Adrenal gland (tissue), 12 donors: ENCODE data around the gene KLF4. TPM values are rescaled to one million over a fixed set of nuclear protein-coding genes. Genes with fewer than 3 reads are reported as not detected.

Source experiments
- DNase-seq, 7 donors: peaks; one replicate each; pipeline ENCODE4 v3.0.0-alpha.2; 2019 to 2020
- H3K27ac ChIP-seq, 5 donors: fragments of 200-600 bp; sonication (generic) in 4 of 5; 1 replicate in 3 of 5; 2 replicates in 2 of 5; pipeline versions ENCODE4 v1.5.1 to v1.8.0; 2016 to 2020; ENCODE audit warnings: mild to moderate bottlenecking in 1 of 5
- H3K27me3 ChIP-seq: fragments of 200-600 bp; 2 replicates; pipeline ENCODE4 v1.8.0; 2021
- H3K36me3 ChIP-seq, 2 donors: fragments of 200-600 bp; replicated peaks in 1 of 2; 1 replicate in 1 of 2; 2 replicates in 1 of 2; pipeline versions ENCODE4 v1.5.1 to v1.8.0; 2018 to 2022
- H3K4me1 ChIP-seq, 2 donors: fragments of 200-600 bp; replicated peaks in 1 of 2; 1 replicate in 1 of 2; 2 replicates in 1 of 2; pipeline versions ENCODE4 v1.5.1 to v1.8.0; 2018 to 2021
- H3K4me3 ChIP-seq, 4 donors: fragments of 200-600 bp; sonication (generic) in 3 of 4; one replicate each; pipeline ENCODE4 v1.5.1; 2016 to 2018
- H3K9me3 ChIP-seq, 3 donors: fragments of 200-600 bp; sonication (generic) in 1 of 3; replicated peaks in 1 of 3; 1 replicate in 2 of 3; 2 replicates in 1 of 3; pipeline versions ENCODE4 v1.5.1 to v1.8.0; 2016 to 2021
- POLR2A ChIP-seq, 2 donors: fragments of 450-650 bp; IDR thresholded peaks; one replicate each; pipeline ENCODE4 v1.6.1; 2017; ENCODE audit warnings: antibody characterized with exemption in 2 of 2, mild to moderate bottlenecking in 2 of 2, moderate library complexity in 1 of 2
- WGBS, 4 donors: extraction: QIAGEN DNeasy Blood & Tissue Kit in 2 of 4; methylation state at CpG; one replicate each; pipeline versions ENCODE4 v1.1.5 to v1.1.7; 2013 to 2017; 5-methylcytosine and 5-hydroxymethylcytosine counted together
- intact Hi-C, 2 donors: fragments of 100-400 bp; cut with DNase I; formaldehyde crosslinking; loops; one replicate each; pipeline versions ENCODE4 v1.14.1 to v1.15.0; 2022 to 2023
- polyA plus RNA-seq, 3 donors: library from polyadenylated mRNA; stranded (reverse); fragments of 200-250 nt in 2 of 3; fragments of 350-450 nt in 1 of 3; fragmentation: Illumina TruSeq in 1 of 3; extraction: RNeasy Lipid Tissue Mini Kit (QIAGEN cat#74804) in 1 of 3; gene quantifications; one replicate each; pipeline ENCODE4 v1.2.3, GENCODE V29; 2013 to 2014
- total RNA-seq, 9 donors: library from RNA; depleted of rRNA in 4 of 9; stranded (reverse); fragments of >200 nt in 4 of 9; fragments of 120-200 nt in 1 of 9; fragmentation: NEBNext Ultra II Directional in 1 of 9; extraction: Animal tissue kit (Norgen Biotek cat#: 25700) in 1 of 9; gene quantifications; one replicate each; pipeline versions ENCODE4 v1.1.0 to v1.2.4, GENCODE V29; 2013 to 2023
- TF ChIP-seq, protein P1 (sequence below), 6 experiments: fragments of 450-650 bp in 4 of 6; fragments of 200-600 bp in 2 of 6; sonication (generic) in 1 of 6; IDR thresholded peaks; 1 replicate in 5 of 6; 2 replicates in 1 of 6; pipeline versions ENCODE4 v1.5.1 to v1.8.0; 2016 to 2021; ENCODE audit warnings: antibody characterized with exemption in 6 of 6, mild to moderate bottlenecking in 2 of 6, moderate library complexity in 1 of 6
- donor health status: healthy with polysubstance abuse.
- donor health status: Bipolar disorder and iron deficiency.
- donor health status: DM: yes; HTN: yes; CAD: no.
- donor health status: DM: no; HTN: no; CAD: no.
- donor health status: DM: no; HTN: no; CAD: no.
- donor health status: DM: yes; HTN: yes; CAD: no.

The KLF4 gene
- total and polyA plus RNA-seq, 12 donors, result 3.3 to 58.3 (median 14.8) TPM

DNA sequence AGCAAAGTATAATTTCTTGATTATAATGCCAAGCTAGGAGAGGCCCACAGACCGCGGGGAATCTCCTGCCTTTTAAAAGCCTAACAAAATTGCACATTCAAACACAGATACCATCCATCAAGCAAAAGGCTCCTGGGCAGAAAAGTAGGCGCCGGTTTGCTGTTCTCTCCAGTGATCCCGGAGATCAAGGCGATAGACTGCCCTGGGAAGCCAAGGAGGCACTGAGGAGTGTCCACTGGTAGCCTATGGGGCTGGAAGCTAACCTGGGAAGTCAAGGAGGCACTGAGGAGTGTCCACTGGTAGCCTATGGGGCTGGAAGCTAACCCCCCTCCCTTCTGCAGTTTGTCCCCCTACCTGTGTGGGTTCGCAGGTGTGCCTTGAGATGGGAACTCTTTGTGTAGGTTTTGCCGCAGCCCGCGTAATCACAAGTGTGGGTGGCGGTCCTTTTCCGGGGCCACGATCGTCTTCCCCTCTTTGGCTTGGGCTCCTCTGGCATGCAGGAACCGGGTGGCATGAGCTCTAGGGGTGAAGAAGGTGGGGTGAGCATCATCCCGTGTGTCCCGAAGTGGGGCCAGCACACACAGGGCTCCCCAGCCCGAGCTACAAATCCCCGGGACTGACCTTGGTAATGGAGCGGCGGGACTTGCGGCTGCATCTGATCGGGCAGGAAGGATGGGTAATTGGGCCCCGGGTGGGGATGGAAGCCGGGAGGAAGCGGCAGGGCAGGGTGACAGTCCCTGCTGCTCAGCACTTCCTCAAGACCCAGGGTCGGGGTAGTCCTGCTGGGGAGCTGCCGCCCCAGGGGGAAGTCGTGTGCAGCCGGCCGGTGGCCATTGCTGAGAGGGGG is 2.7 kb downstream of the KLF4 start:
- peak overlapping the region in 1 of 4 donors; percentile 84 for H3K4me3 ChIP-seq
- intact Hi-C loops, result loop anchor here (5.0 to 10.0 kb wide), 6 partner anchors 145 to 1080 kb away; no protein-coding TSS in a partner anchor
- DNase-seq, result peak in 4 of 7 donors; percentile 18 to 32 (median 29)
- 67 to 74% (median 73%) methylated on average over 10 to 31 of the region's 31 CpGs for WGBS, 4 donors
- H3K4me1 ChIP-seq, result peaks cover 9 to 34% of the 10 kb centered on the region in 2 donors
- peak overlapping the region in 2 of 5 donors; percentile 94 to 97 for H3K27ac ChIP-seq
- H3K9me3 ChIP-seq, result no peaks in the 10 kb centered on the region
- H3K36me3 ChIP-seq, result no peaks in the 10 kb centered on the region
- no peaks in the 10 kb centered on the region for H3K27me3 ChIP-seq
- TF ChIP-seq, protein P1, sequence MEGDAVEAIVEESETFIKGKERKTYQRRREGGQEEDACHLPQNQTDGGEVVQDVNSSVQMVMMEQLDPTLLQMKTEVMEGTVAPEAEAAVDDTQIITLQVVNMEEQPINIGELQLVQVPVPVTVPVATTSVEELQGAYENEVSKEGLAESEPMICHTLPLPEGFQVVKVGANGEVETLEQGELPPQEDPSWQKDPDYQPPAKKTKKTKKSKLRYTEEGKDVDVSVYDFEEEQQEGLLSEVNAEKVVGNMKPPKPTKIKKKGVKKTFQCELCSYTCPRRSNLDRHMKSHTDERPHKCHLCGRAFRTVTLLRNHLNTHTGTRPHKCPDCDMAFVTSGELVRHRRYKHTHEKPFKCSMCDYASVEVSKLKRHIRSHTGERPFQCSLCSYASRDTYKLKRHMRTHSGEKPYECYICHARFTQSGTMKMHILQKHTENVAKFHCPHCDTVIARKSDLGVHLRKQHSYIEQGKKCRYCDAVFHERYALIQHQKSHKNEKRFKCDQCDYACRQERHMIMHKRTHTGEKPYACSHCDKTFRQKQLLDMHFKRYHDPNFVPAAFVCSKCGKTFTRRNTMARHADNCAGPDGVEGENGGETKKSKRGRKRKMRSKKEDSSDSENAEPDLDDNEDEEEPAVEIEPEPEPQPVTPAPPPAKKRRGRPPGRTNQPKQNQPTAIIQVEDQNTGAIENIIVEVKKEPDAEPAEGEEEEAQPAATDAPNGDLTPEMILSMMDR (IDR thresholded peaks at IDR 0.05), result no peak
- TF ChIP-seq POLR2A (IDR thresholded peaks at IDR 0.05), result no peak

DNA sequence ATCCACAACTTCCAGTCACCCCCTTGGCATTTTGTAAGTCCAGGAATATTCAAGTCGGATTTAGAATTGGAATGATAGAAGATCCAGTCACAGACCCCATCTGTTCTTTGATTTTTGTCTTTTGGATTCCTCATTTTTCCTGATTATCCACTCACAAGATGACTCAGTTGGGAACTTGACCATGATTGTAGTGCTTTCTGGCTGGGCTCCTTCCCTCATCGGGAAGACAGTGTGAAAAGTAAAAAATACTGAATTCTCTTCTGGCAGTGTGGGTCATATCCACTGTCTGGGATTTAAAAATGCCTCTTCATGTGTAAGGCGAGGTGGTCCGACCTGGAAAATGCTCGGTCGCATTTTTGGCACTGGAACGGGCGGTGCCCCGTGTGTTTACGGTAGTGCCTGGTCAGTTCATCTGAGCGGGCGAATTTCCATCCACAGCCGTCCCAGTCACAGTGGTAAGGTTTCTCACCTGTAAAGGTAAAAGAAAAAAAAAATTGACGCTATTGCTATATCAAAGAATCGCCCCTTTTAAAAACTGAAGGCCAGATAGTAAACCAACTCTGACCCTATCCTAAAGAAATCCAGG is 4.0 kb downstream of the KLF4 start:
- Histone ChIP-seq H3K4me3 (no peak overlapping the region), H3K27ac (peak overlapping the region in 1 of 5 donors; percentile 3), H3K27me3 (no peaks in the 10 kb centered on the region), H3K36me3 (no peaks in the 10 kb centered on the region), H3K4me1 (peaks cover 2 to 28% of the 10 kb centered on the region in 2 donors), H3K9me3 (no peaks in the 10 kb centered on the region)
- TF ChIP-seq POLR2A (IDR thresholded peaks at IDR 0.05), result no peak
- TF ChIP-seq, protein P1 (IDR thresholded peaks at IDR 0.05), result no peak
- peak in 1 of 7 donors; percentile 23 for DNase-seq
- WGBS, 4 donors, result 82 to 94% (median 87%) methylated on average over 15 of the region's 15 CpGs
- intact Hi-C loops, result loop anchor here (5.0 to 10.0 kb wide), 6 partner anchors 147 to 1082 kb away; no protein-coding TSS in a partner anchor

DNA sequence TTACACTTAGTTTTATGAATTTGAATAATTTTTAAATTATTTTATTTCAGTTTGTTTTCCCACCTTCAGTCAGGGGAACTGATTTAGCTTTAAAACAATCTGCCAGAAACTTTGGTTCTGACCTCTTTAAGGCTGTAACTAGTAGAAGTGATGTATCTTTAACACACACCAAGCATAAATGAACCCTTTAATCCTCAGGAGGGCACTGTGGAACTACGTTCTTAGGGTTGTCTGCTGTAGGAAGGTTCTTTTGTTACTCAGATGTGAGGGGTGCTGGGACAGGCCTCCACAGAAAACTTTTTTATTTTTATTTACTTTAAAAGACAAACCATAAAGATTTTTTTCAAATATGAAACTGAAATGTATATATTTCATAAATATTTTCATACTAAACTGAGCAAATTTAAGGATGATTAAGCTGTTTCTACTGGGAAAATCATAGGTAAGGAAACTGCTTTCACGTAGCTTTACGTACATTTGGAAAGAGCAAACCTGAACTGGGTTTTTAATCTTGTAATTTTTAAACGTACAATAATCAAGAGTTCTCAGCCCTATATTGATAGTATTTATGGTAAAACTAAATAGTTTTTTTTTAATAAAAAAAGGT is 5.3 kb downstream of the KLF4 start:
- intact Hi-C loops, result loop anchor here (10.0 kb wide), 3 partner anchors 151 to 951 kb away; no protein-coding TSS in a partner anchor
- Histone ChIP-seq H3K4me3 (no peak overlapping the region), H3K27ac (no peak overlapping the region), H3K9me3 (no peaks in the 10 kb centered on the region), H3K4me1 (peaks cover 0 to 25% of the 10 kb centered on the region in 2 donors), H3K36me3 (no peaks in the 10 kb centered on the region), H3K27me3 (no peaks in the 10 kb centered on the region)
- DNase-seq, result peak in 5 of 7 donors; percentile 35 to 61 (median 53)
- TF ChIP-seq, protein P1 (IDR thresholded peaks at IDR 0.05), result peak; percentile 34 to 78 (median 71)
- TF ChIP-seq POLR2A (IDR thresholded peaks at IDR 0.05), result no peak
- WGBS, 4 donors, result 50 to 54% (median 53%) methylated on average over 4 of the region's 4 CpGs

DNA sequence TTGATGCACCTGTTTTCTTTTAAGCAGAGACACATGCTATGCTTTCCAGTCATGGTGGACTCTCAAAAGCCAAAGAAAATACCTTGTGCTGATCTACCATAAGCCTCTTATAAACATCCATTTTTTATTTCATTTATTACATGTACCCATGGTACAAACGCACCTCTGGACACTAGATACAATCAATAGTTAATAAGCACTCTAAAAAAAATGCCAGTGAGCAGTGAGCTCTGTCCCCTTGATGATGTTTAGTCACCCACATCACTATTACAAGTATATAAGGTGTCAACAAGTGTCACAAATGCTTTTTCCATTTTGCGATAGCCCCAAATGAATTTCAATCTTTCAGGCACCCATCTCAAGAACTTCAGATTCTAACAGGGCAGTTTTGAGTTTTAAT is 5.9 kb downstream of the KLF4 start:
- WGBS, 4 donors, result 47 to 55% (median 54%) methylated on average over 2 of the region's 2 CpGs

More for the DNA sequence above, 5.9 kb downstream of the KLF4 start:
- Histone ChIP-seq H3K4me1 (peaks cover 0 to 21% of the 10 kb centered on the region in 2 donors), H3K27ac (no peak overlapping the region), H3K4me3 (no peak overlapping the region), H3K9me3 (no peaks in the 10 kb centered on the region), H3K27me3 (no peaks in the 10 kb centered on the region), H3K36me3 (no peaks in the 10 kb centered on the region)
- intact Hi-C loops, result loop anchor here (10.0 kb wide), 3 partner anchors 151 to 951 kb away; no protein-coding TSS in a partner anchor
- TF ChIP-seq POLR2A (IDR thresholded peaks at IDR 0.05), result no peak
- TF ChIP-seq, protein P1 (IDR thresholded peaks at IDR 0.05), result no peak
- no peak for DNase-seq
